Activated naive CD4-positive, alpha-beta T cell treated with Interleukin-2 at 50 U/mL for 16 hours (primary cell): ENCODE data around the gene PRPF6.

Experiments used
- DNase-seq: peaks from one replicate; pipeline ENCODE4 v3.0.0-alpha.2; 2020

Gene PRPF6

GRCh38 chr20:64052326-64052722 lies 71.4 kb downstream of the PRPF6 start:
- DNase-seq: no peak

- no peak for DNase-seq
Observed at GRCh38 chr20:64052987-64053840, 72.3 kb downstream of the PRPF6 start.

DNA sequence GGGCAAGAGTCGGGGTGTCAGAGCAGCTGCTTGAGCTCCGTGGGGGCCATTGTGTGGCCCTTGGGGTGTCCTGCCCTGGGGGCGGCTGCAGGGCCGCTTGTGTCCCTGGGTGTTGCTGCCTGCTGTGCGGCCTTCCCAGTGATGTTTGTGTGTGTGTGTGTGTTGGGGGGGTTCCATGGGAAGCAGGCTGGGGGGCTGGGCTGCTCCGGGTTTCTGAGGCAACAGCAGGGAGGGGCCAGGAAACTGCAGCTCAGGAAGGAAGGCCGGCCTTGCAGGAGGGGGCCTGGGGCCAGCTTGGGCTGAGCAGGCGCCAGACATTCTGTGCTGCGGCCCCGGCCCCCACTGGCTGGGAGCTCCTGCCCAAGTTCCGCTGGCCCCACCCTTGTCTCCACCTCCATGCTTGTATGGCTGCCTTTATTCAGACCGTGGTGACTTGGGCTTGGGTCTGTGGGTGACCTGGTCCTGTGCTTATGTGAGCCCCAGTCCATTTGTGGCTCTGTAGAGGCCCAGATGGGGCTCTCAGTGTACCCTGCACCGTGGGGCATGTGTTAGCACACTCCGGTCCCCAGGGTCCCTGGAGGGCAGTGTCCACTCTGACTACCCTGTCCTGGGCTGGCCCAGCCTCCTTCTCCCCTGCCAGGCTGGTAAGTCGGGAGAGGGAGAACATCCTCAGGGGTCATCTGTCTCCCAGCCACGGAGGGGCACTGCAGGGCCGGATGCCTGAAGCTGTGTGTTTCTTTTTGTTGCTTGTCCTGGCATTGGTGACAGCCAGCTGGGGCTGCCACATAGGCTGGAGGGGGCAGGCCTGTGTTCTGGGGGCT lies 73.1 kb downstream of the PRPF6 start:
- DNase-seq: no peak

- DNase-seq: no peak
Observed at GRCh38 chr20:64055396-64055892, 74.5 kb downstream of the PRPF6 start.

DNA sequence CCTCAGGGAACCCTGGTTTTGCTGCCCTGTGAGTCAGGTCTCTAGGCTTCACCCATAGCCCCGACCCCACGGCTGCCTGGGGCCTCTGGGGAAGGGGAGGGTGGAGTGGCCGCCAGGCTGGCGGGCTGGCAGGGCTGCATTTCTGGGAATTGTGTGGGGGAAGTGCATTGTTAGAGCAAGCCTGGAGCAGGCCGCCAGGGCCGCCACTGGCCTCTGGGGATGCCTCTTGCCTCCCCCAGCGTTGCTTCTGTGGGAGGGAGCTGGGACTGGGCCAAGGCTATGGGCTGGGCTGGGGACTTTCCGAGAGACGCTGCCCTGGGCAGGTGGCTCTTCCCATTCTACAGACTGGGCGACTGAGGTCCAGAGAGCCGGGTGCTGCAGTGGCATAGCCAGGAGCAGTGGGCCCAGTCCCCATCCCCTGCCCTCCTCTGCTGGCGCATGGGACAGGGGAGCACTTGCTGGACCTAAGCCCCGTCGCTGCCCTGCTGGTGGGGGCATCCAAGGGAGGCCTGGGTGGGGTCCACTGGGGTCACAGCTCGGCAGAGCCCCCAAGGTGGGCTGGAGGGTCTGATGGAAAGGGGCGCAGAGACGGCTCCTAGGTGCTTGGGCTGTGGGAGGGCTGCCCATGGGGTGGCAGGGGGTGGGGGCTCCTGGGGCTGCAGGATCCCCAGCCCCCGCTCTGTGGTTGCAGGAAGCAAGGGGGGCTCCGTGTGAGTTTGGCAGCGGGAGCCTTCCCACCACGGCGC lies 75.1 kb downstream of the PRPF6 start:
- DNase-seq: no peak

DNA sequence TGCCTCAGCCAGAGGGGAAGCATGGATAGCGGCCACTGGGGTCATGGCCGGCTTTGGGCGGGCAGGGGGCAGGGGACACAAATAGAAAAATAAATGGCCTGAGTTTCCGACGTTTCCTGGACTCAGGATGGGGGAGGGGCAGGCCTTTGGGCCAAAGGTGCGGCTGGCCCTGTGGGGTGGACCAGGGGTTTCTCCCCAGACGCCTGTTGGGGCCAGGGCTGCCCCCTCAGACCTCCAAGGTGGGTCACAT lies 75.6 kb downstream of the PRPF6 start:
- DNase-seq: no peak

- no peak for DNase-seq
Observed at GRCh38 chr20:64056889-64057627, 76.1 kb downstream of the PRPF6 start.

GRCh38 chr20:64057628-64058498 lies 76.9 kb downstream of the PRPF6 start:
- peak; percentile 82 for DNase-seq

- no peak for DNase-seq
Observed at GRCh38 chr20:64058536-64058935, 77.6 kb downstream of the PRPF6 start.

DNA sequence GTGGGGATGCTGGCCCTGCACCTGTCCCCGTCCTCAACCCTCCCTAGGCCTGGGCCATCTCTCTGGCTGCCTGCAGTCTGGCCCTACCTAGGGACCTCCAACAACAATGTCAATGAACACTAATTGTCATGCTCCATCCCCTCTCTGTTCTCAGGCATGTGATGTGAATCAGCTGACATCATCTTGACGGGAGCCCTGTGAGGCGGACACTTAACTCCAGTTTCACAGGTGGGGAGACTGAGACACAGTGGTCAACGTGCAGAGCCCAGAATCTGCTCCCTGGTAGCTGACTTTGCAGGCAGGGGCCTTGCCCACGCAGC lies 81.3 kb downstream of the PRPF6 start:
- no peak for DNase-seq

- DNase-seq: peak; percentile 95
Observed at GRCh38 chr20:64062596-64063388, 81.9 kb downstream of the PRPF6 start, which contains the start of gene TCEA2. Gene TCEA2, plus strand, starts transcription at chr20:64063198. Its CDS starts 115 bp downstream, at chr20:64063313.

GRCh38 chr20:64063389-64064144 lies 82.6 kb downstream of the PRPF6 start:
- DNase-seq: peak; percentile 50

GRCh38 chr20:64064145-64064698 lies 83.3 kb downstream of the PRPF6 start:
- no peak for DNase-seq

DNA sequence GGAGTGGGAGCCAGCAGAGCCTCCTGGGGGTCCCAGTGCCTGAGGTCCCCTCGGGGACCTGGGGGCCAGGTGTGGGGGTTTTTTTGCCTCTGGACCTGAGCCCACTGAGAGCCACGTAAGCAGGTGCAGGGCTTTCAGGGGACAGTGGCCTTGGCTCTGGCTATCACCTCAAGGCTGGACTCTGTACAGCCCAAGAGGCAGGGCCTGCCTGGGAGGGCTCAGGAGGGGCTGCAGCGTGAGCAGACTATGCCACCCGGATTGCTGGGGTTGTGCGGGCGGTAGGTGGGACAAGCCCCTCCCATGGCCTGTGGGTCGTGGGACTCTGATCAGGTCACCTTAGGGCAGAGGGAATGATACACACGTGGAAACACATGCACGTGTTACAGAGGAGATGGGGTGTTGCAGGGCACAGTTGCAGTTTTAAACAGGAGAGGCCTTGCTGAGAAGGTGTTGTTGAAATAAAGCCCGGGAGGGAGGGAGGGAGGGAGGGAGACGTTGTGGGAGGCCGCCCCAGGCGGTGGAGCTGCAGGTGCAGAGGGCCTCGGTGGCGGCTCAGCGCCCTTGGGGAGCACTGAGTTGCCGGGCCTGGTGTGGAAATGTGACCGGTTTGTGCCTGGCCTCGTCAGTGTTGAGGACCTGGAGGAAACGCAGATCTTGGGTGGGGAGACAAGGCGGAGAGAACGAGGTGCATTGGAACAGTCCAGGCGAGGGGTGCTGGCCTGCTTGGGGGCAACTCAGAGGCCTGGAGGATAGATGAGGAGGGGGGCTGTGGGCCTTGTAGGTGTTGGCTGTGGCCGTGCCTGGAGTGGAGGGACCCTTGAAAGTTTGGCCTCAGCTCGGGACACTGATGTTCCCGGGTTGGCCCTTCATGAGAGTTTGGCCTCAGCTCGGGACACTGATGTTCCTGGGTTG lies 84.4 kb downstream of the PRPF6 start:
- no peak for DNase-seq

DNA sequence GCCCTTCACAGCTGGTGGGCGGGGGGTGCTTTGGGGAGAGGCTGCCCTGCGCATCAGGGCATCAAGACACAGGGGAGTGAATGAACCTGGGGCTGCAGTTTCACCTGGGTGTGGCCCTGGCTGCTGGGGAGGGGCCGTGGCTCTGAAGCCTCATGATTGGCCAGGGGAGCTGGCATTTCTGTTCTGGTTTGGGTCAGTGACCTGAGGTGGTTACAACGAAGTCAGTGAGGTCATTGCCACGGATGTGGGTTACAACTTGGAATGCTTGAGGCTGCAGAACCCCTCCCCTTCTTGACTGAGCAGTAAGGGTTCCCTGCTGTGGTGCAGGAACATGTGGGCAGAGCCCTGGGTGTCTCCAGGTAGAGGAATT lies 85.0 kb downstream of the PRPF6 start:
- DNase-seq: peak; percentile 48

DNA sequence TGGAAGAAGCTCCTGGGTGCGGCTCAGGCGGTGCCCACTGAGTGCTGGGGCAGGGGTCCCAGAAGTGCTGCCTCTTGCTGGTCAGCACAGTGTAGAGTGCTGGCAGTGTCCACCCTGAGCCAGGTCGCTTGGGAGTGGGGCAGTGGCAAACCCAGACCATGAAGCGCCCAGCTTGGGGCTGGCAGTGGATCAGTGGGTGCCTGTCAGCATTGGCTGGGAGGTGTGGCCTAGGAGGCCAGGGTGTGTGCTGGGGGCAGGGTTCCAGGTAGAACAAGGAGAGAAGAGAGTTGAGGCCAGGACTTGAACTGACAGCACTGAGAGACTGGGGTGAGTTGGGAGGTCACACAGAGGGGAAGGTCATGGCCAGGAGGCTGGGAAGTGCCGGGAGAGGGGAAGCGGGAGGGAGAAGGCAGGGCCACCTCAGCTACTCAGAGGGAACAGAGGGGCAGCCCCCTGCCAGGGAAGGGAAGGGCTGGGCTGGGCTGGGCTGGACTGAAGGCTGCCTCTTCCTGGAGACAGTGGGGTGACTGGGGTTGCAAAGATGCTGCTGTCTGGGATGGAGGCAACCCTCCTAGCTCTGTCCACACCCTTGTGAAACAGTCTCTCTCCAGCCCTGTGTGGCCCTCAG lies 86.2 kb downstream of the PRPF6 start:
- DNase-seq: no peak

DNA sequence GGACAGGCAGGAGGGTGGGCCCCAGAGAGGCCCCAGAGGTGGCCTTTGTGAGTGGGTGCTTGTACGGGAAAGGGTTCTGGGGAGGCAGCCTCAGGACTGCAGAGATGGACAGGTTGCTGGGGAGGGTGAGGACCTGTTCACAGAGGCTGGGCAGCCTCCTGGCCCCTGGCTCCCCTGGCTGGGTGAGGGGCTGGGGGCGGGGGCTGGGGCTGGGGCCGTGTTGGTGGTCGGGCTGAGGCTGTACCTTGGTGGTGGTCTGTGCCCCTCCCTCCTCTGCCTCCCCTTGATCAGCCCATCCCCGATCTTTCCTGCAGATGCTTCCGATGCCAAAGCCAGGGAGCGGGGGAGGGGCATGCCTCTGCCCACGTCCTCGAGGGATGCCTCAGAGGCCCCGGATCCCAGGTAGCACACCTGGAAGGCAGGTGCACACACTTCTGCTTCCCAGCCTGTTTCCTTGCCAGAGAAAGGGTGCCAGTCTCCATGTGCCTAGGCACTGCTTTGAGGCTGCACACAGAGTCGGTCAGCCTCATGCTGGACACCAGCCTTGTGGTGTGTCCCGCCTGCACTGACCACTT lies 86.9 kb downstream of the PRPF6 start:
- DNase-seq: no peak
